H1 (cell line): ENCODE data around the gene CCDC141. TPM values are rescaled to one million over a fixed set of nuclear protein-coding genes. Genes with fewer than 3 reads are reported as not detected.

ENCODE experiments used
- ATF3 ChIP-seq: IDR thresholded peaks from 2 replicates; pipeline ENCODE4 v1.6.1; 2011; ENCODE audit warnings: low read depth, mild to moderate bottlenecking, low read length; ENCODE audit not compliant: insufficient read depth
- E2F6 ChIP-seq: IDR thresholded peaks from 2 replicates; pipeline ENCODE4 v1.6.1; 2012; ENCODE audit warnings: inconsistent platforms
- RAD21 ChIP-seq, 2 experiments: IDR thresholded peaks in 1 of 2; conservative IDR thresholded peaks in 1 of 2; 2 replicates each; pipeline ENCODE4 v1.6.1; 2011; ENCODE audit warnings: low read depth in 2 of 2, low read length in 2 of 2, improper control_type of control experiment in 1 of 2, inconsistent platforms in 1 of 2, mild to moderate bottlenecking in 1 of 2, moderate library complexity in 1 of 2
- SUZ12 ChIP-seq: fragments of 200-600 bp; sonication (generic); IDR thresholded peaks from 2 replicates; pipeline ENCODE4 v1.6.1; 2012; ENCODE audit warnings: mild to moderate bottlenecking, inconsistent platforms, low read length, moderate library complexity, mixed read lengths
- YY1 ChIP-seq: IDR thresholded peaks from 2 replicates; pipeline ENCODE4 v1.6.1; 2011; ENCODE audit warnings: low read depth, mild to moderate bottlenecking, low read length
- polyA plus RNA-seq, 7 experiments: library from polyadenylated mRNA; depleted of rRNA in 3 of 7; stranded (reverse) in 5 of 7; unstranded in 2 of 7; fragments of >200 nt in 5 of 7; fragments of 200-250 nt in 2 of 7; gene quantifications; 1 replicate in 5 of 7; 2 replicates in 1 of 7; 4 replicates in 1 of 7; pipeline versions ENCODE4 v1.2.1 to v1.2.3, GENCODE V29; 2011 to 2013; ENCODE audit warnings: missing spikeins in 2 of 7, mixed read lengths in 2 of 7
- total RNA-seq: library from RNA; stranded (reverse); fragmentation: NEBNext Ultra II Directional; extraction: Animal tissue kit (Norgen Biotek cat#: 25700); gene quantifications from 2 replicates; pipeline ENCODE4 v1.2.1, GENCODE V29; 2021

CCDC141 gene
- total and polyA plus RNA-seq, 2 of the 8 experiments (the other 6 are each of a cell fraction or from before 2014, with no cell fraction given): 0.56 to 21.6 TPM

GRCh38 chr2:178829299-178829960 lies 220.5 kb downstream of the CCDC141 start (continued):
- no peak for TF ChIP-seq SUZ12
- TF ChIP-seq YY1: no peak
- TF ChIP-seq ATF3: no peak
- no peak for TF ChIP-seq E2F6
- TF ChIP-seq RAD21 (IDR thresholded peaks at IDR 0.05 in 1 of 2, conservative IDR thresholded peaks at IDR 0.05 in 1 of 2; ENCODE audit: low read depth in 2 of 2, low read length in 2 of 2): no peak
